A673 (cell line): ENCODE results near the gene NAB2. TPM values are rescaled to one million over a fixed set of nuclear protein-coding genes. Genes with fewer than 3 reads are reported as not detected.
A peak's percentile ranks its signal among the peaks of the same experiment; 100 is the strongest.

Experiments
- BruUV-seq: library from RNA; stranded (reverse); fragments of 400-500 nt; replicated peaks from 2 replicates; lab custom pipeline; 2021; lab: Mats Ljungman, UMichigan
- CTCF ChIA-PET: fragments of 300-600 bp; sonication (Branson Sonifier 250); formaldehyde crosslinking; loops from one replicate; lab custom pipeline; 2022; ENCODE audit warnings: antibody characterized with exemption; lab: Charles Lee
- POLR2A ChIA-PET: fragments of 300-600 bp; sonication (Branson Sonifier 250); formaldehyde crosslinking; loops from one replicate; lab custom pipeline; 2022; ENCODE audit warnings: antibody characterized with exemption; ENCODE audit not compliant: low non-redundant PET; lab: Charles Lee
- DNase-seq: peaks from one replicate; pipeline ENCODE4 v3.0.0-alpha.2; 2015; ENCODE audit warnings: low spot score
- H3K27ac ChIP-seq: fragments of 200-600 bp; sonication (generic); 2 replicates; pipeline ENCODE4 v1.5.1; 2016; ENCODE audit warnings: mixed run types, low read depth, mild to moderate bottlenecking, mixed read lengths, antibody characterized with exemption, low read length; ENCODE audit not compliant: poor library complexity, severe bottlenecking
- H3K27me3 ChIP-seq: fragments of 200-600 bp; sonication (generic); replicated peaks from 2 replicates; pipeline ENCODE4 v1.6.1; 2017; ENCODE audit warnings: mixed run types, low read depth, mild to moderate bottlenecking, mixed read lengths, antibody characterized with exemption, low read length; ENCODE audit not compliant: insufficient read depth, poor library complexity
- H3K36me3 ChIP-seq: fragments of 200-600 bp; sonication (generic); 2 replicates; pipeline ENCODE4 v1.6.1; 2016; ENCODE audit warnings: mixed run types, mild to moderate bottlenecking, mixed read lengths, antibody characterized with exemption, low read length; ENCODE audit not compliant: insufficient read depth, poor library complexity, severe bottlenecking
- H3K4me1 ChIP-seq: fragments of 200-600 bp; sonication (generic); 2 replicates; pipeline ENCODE4 v1.6.1; 2017; ENCODE audit warnings: mixed run types, mild to moderate bottlenecking, mixed read lengths, antibody characterized with exemption, low read length; ENCODE audit not compliant: insufficient read depth, poor library complexity, severe bottlenecking
- H3K4me3 ChIP-seq: fragments of 200-600 bp; sonication (generic); 2 replicates; pipeline ENCODE4 v1.5.1; 2016; ENCODE audit warnings: low read depth, mixed run types, mild to moderate bottlenecking, mixed read lengths, low read length; ENCODE audit not compliant: poor library complexity, severe bottlenecking
- H3K9me3 ChIP-seq: fragments of 200-600 bp; sonication (generic); 2 replicates; pipeline ENCODE4 v1.6.1; 2016; ENCODE audit warnings: mixed run types, low read depth, mild to moderate bottlenecking, mixed read lengths, antibody characterized with exemption, low read length; ENCODE audit not compliant: poor library complexity, severe bottlenecking
- CTCF ChIP-seq: fragments of 300-800, 200-600 bp; sonication (generic); conservative IDR thresholded peaks from 2 replicates; pipeline ENCODE4 v1.5.1; 2017; ENCODE audit warnings: low read depth, mild to moderate bottlenecking, antibody characterized with exemption, low read length, moderate library complexity, mixed read lengths
- EZH2 ChIP-seq: fragments of 200-600 bp; sonication (generic); IDR thresholded peaks from 2 replicates; pipeline ENCODE4 v1.6.1; 2017; ENCODE audit warnings: borderline replicate concordance, low read depth, mild to moderate bottlenecking, mixed read lengths, antibody characterized with exemption, low read length; ENCODE audit not compliant: poor library complexity, severe bottlenecking
- intact Hi-C: fragments of 100-400 bp; cut with micrococcal nuclease; formaldehyde crosslinking; loops from one replicate; pipeline ENCODE4 v1.10.0; 2022; ENCODE audit not compliant: unreplicated experiment
- total RNA-seq: library from RNA; stranded (reverse); gene quantifications from 2 replicates; pipeline ENCODE4 v1.2.3, GENCODE V29; 2021

The NAB2 gene
- total RNA-seq, 1 experiment from 2014 or later = 61.8 TPM

- POLR2A ChIA-PET = interaction anchor here (0.6 kb wide), 1 partner anchor 25 kb away, joined by 3 read pairs; no protein-coding TSS in a partner anchor
- no TSS peak for BruUV-seq
These were observed 10.3 kb downstream of the NAB2 start for GRCh38 chr12:57099047-57099714.

GRCh38 chr12:57099766-57100165 is 10.9 kb downstream of the NAB2 start:
- Histone ChIP-seq H3K27ac (peak overlapping the region; percentile 8), H3K4me1 (peaks cover 5% of the 10 kb centered on the region), H3K27me3 (no peaks in the 10 kb centered on the region), H3K9me3 (no peaks in the 10 kb centered on the region), H3K36me3 (peaks cover 51% of the 10 kb centered on the region), H3K4me3 (no peak overlapping the region)
- intact Hi-C loops = no loop called here
- no TSS peak for BruUV-seq
- no peak for TF ChIP-seq EZH2
- TF ChIP-seq CTCF = no peak
- ChIA-PET CTCF (interaction anchor here (0.7 kb wide), 1 partner anchor 12 kb away, joined by 3 read pairs; the partner anchor contains the start of gene STAT6), POLR2A (interaction anchor here (0.6 kb wide), 1 partner anchor 24 kb away, joined by 3 read pairs; no protein-coding TSS in a partner anchor)
- no peak for DNase-seq

More at GRCh38 chr12:57099047-57099714, 10.3 kb downstream of the NAB2 start:
- TF ChIP-seq EZH2 (no peak), CTCF (no peak)
- peaks cover 11% of the 10 kb centered on the region for H3K4me1 ChIP-seq
- peak overlapping the region; percentile 9 for H3K27ac ChIP-seq
- intact Hi-C loops = no loop called here
- H3K36me3 ChIP-seq = peaks cover 57% of the 10 kb centered on the region
- no peak overlapping the region for H3K4me3 ChIP-seq
- CTCF ChIA-PET = no interaction called here
- H3K9me3 ChIP-seq = no peaks in the 10 kb centered on the region
- no peak for DNase-seq
- H3K27me3 ChIP-seq = no peaks in the 10 kb centered on the region

GRCh38 chr12:57101892-57102695 is 13.2 kb downstream of the NAB2 start:
- TF ChIP-seq CTCF (no peak), EZH2 (no peak)
- no peaks in the 10 kb centered on the region for H3K27me3 ChIP-seq
- peaks cover 51% of the 10 kb centered on the region for H3K36me3 ChIP-seq
- H3K27ac ChIP-seq = no peak overlapping the region
- no peak overlapping the region for H3K4me3 ChIP-seq
- POLR2A ChIA-PET = no interaction called here
- no peaks in the 10 kb centered on the region for H3K9me3 ChIP-seq
- intact Hi-C loops = no loop called here
- H3K4me1 ChIP-seq = peaks cover 4% of the 10 kb centered on the region
- no TSS peak for BruUV-seq
- CTCF ChIA-PET = no interaction called here
- DNase-seq = no peak
